HG02798 (cell line): ENCODE results near the gene FNBP1.

ENCODE experiments used
- ATAC-seq: cut with Tn5 transposase; IDR thresholded peaks from one replicate; pipeline ENCODE4 v1.9.1; 2021; ENCODE audit warnings: mild to moderate bottlenecking; ENCODE audit not compliant: unreplicated experiment, poor library complexity

Gene FNBP1

GRCh38 chr9:129839324-129840023 is 203.5 kb downstream of the FNBP1 start:
- no peak for ATAC-seq

GRCh38 chr9:129838707-129839259 is 204.2 kb downstream of the FNBP1 start:
- ATAC-seq = no peak
